ENCODE results near the gene CDCA4. TPM values are rescaled to one million over a fixed set of nuclear protein-coding genes. Genes with fewer than 3 reads are reported as not detected.

CDCA4 gene
- total RNA-seq, 1 experiment from 2014 or later, result 24.9 TPM

GRCh38 chr14:105021656-105022275 is 883 bp upstream of the CDCA4 start:
- H4K20me1 ChIP-seq (ENCODE audit: insufficient read depth), result peaks cover 16% of the 10 kb centered on the region; the same call in 1 of the 2 replicates
- peak overlapping the region; percentile 96 for H3K4me2 ChIP-seq
- intact Hi-C loops (cut with micrococcal nuclease; ENCODE audit: unreplicated experiment), result loop anchor here (1.0 to 2.0 kb wide), 2 partner anchors 11 to 49 kb away; no protein-coding TSS in a partner anchor
- CTCF ChIA-PET, result interaction anchor here (0.6 kb wide), 1 partner anchor 22 kb away, joined by 3 read pairs; no protein-coding TSS in a partner anchor
- H3K9me3 ChIP-seq (ENCODE audit: insufficient read depth, low read depth), result no peaks in the 10 kb centered on the region
- peaks cover 75% of the 10 kb centered on the region for H3K4me1 ChIP-seq (replicated peaks; ENCODE audit: insufficient read depth)
- peaks cover 62% of the 10 kb centered on the region for H3F3A ChIP-seq (ENCODE audit: insufficient read depth, low read depth)
- DNase-seq, result peak in 1 of 2 experiments; percentile 43
- BruUV-seq (replicated peaks), result TSS peak; percentile 82
- peak overlapping the region; percentile 32; the same call in 1 of the 2 replicates for H2AFZ ChIP-seq
- H3K79me2 ChIP-seq (ENCODE audit: low read depth), result peaks cover 56% of the 10 kb centered on the region
- H3K4me3 ChIP-seq, result peak overlapping the region; percentile 86
- no peaks in the 10 kb centered on the region for H3K27me3 ChIP-seq (ENCODE audit: insufficient read depth, low read depth)
- H3K9me2 ChIP-seq (ENCODE audit: insufficient read depth), result no peaks in the 10 kb centered on the region
- POLR2A ChIA-PET (ENCODE audit: unreplicated experiment), result interaction anchor here (0.7 kb wide), 2 partner anchors 20 to 45 kb away, joined by 3 to 5 read pairs; no protein-coding TSS in a partner anchor
- peak overlapping the region; percentile 95 for H3K27ac ChIP-seq
- peaks cover 4% of the 10 kb centered on the region; the same call in 1 of the 2 replicates for H3K36me3 ChIP-seq (ENCODE audit: low read depth)
- no peak; the same call in 1 of the 2 replicates for TF ChIP-seq CTCF (conservative IDR thresholded peaks at IDR 0.05)
- no peak for TF ChIP-seq EZH2 (IDR thresholded peaks at IDR 0.05; ENCODE audit: low read depth)

- POLR2A ChIA-PET (ENCODE audit: unreplicated experiment), result interaction anchor here (0.6 to 0.8 kb wide), 2 partner anchors 25 to 37 kb away, joined by 4 to 10 read pairs; no protein-coding TSS in a partner anchor
- intact Hi-C loops (cut with micrococcal nuclease; ENCODE audit: unreplicated experiment), result loop anchor here (2.0 kb wide), 1 partner anchor 47 kb away; no protein-coding TSS in a partner anchor
Measured at GRCh38 chr14:105019861-105020814, 745 bp downstream of the CDCA4 start.

More at GRCh38 chr14:105019861-105020814, 745 bp downstream of the CDCA4 start:
- H3K9me3 ChIP-seq (ENCODE audit: insufficient read depth, low read depth), result no peaks in the 10 kb centered on the region
- H3K4me1 ChIP-seq (replicated peaks; ENCODE audit: insufficient read depth), result peaks cover 71% of the 10 kb centered on the region
- H3K4me3 ChIP-seq, result peak overlapping the region; percentile 82
- TF ChIP-seq CTCF (conservative IDR thresholded peaks at IDR 0.05), result no peak
- TF ChIP-seq EZH2 (IDR thresholded peaks at IDR 0.05; ENCODE audit: low read depth), result no peak
- H3K36me3 ChIP-seq (ENCODE audit: low read depth), result peaks cover 8% of the 10 kb centered on the region; the same call in 1 of the 2 replicates
- H3K27ac ChIP-seq, result peak overlapping the region; percentile 62
- H3K9me2 ChIP-seq (ENCODE audit: insufficient read depth), result no peaks in the 10 kb centered on the region
- H3F3A ChIP-seq (ENCODE audit: insufficient read depth, low read depth), result peaks cover 58% of the 10 kb centered on the region
- H3K4me2 ChIP-seq, result peak overlapping the region; percentile 89
- CTCF ChIA-PET, result no interaction called here
- no peaks in the 10 kb centered on the region for H3K27me3 ChIP-seq (ENCODE audit: insufficient read depth, low read depth)
- peaks cover 72% of the 10 kb centered on the region for H3K79me2 ChIP-seq (ENCODE audit: low read depth)
- DNase-seq, result no peak
- BruUV-seq (replicated peaks), result TSS peak; percentile 51
- H2AFZ ChIP-seq, result peak overlapping the region; percentile 46
- peaks cover 29% of the 10 kb centered on the region for H4K20me1 ChIP-seq (ENCODE audit: insufficient read depth)
